NCI-H146 treated with DMSO at 0.1 percent for 48 hours (cell line): ENCODE measurements around the gene KIF14.
"Not testable (repeated sequence)": the region's sequence is repeated elsewhere in the genome, so short reads cannot be mapped to it uniquely, and the experiment has no call there.

Experiments used
- DNase-seq: peaks from one replicate; lab custom pipeline; 2025; ENCODE audit not compliant: unreplicated experiment; lab: John Stamatoyannopoulos, UW

KIF14 gene

GRCh38 chr1:200631375-200631774, 10.8 kb upstream of the KIF14 start:
- DNase-seq, result no peak

- not testable (repeated sequence) for DNase-seq
Measured at GRCh38 chr1:200630515-200630899, 10.0 kb upstream of the KIF14 start.

GRCh38 chr1:200629876-200630514, 9.4 kb upstream of the KIF14 start:
- no peak for DNase-seq

- no peak for DNase-seq
Measured at GRCh38 chr1:200628223-200628881, 7.8 kb upstream of the KIF14 start.

GRCh38 chr1:200627575-200628222, 7.1 kb upstream of the KIF14 start:
- DNase-seq, result no peak

GRCh38 chr1:200626853-200627534, 6.4 kb upstream of the KIF14 start:
- no peak for DNase-seq

- DNase-seq, result no peak
Measured at GRCh38 chr1:200625381-200625824, 4.9 kb upstream of the KIF14 start.

GRCh38 chr1:200624679-200625335, 4.3 kb upstream of the KIF14 start:
- no peak for DNase-seq

GRCh38 chr1:200619894-200620272, 668 bp downstream of the KIF14 start:
- DNase-seq, result no peak

GRCh38 chr1:200610846-200611245, 9.7 kb downstream of the KIF14 start:
- DNase-seq, result no peak

GRCh38 chr1:200602632-200603031, 17.9 kb downstream of the KIF14 start:
- DNase-seq, result no peak

GRCh38 chr1:200590001-200590400, 30.6 kb downstream of the KIF14 start:
- DNase-seq, result no peak

GRCh38 chr1:200588698-200589097, 31.9 kb downstream of the KIF14 start:
- no peak for DNase-seq

GRCh38 chr1:200564319-200564718, 56.2 kb downstream of the KIF14 start:
- DNase-seq, result no peak

- no peak for DNase-seq
Measured at GRCh38 chr1:200561856-200562214, 58.7 kb downstream of the KIF14 start.

GRCh38 chr1:200558866-200559459, 61.6 kb downstream of the KIF14 start:
- no peak for DNase-seq

GRCh38 chr1:200556002-200556401, 64.5 kb downstream of the KIF14 start:
- DNase-seq, result no peak

GRCh38 chr1:200552737-200553136, 67.8 kb downstream of the KIF14 start:
- DNase-seq, result not testable (repeated sequence)

- DNase-seq, result no peak
Measured at GRCh38 chr1:200550367-200550766, 70.2 kb downstream of the KIF14 start.

- DNase-seq, result no peak
Measured at GRCh38 chr1:200547386-200547785, 73.2 kb downstream of the KIF14 start.

GRCh38 chr1:200546577-200546976, 74.0 kb downstream of the KIF14 start:
- DNase-seq, result no peak
